ENCODE data around the gene CCNA2. TPM values are rescaled to one million over a fixed set of nuclear protein-coding genes. Genes with fewer than 3 reads are reported as not detected.

The CCNA2 gene
- total RNA-seq: 1 to 10 TPM; 2.4 to 2.5 TPM

DNA sequence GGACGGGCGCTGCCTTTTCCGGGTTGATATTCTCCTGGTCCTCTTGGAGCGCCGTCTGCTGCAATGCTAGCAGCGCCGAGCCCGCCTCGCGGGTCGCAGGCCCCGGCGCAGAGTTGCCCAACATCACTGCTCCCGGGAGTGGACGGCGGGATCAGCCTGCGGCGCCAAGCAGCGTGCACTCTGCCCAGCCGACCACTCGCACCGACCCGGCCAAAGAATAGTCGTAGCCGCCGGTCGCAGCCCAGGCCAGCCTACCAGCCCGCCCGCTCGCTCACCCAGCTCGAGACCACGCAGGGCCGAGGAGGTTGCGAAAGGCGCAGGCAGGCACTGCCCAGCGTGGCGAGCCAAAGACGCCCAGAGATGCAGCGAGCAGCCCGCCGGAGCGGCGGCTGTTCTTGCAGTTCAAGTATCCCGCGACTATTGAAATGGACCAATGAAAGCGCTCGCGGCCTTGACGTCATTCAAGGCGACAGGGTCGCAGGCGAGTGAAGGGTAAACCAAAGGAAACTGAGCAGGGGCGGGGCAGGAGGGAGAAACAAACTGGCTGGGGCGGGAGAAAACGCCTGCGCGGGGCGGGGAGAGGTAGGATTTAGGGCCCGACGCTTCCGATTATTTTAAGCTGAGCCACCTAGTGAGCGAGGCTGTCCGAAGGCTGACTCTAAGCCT, at the start of gene CCNA2:
CCNA2 (minus strand) TSS at position 379 of the 666 bp plus-strand sequence; CDS start at position 124, 255 bp downstream.
- TF ChIP-seq, protein P1, sequence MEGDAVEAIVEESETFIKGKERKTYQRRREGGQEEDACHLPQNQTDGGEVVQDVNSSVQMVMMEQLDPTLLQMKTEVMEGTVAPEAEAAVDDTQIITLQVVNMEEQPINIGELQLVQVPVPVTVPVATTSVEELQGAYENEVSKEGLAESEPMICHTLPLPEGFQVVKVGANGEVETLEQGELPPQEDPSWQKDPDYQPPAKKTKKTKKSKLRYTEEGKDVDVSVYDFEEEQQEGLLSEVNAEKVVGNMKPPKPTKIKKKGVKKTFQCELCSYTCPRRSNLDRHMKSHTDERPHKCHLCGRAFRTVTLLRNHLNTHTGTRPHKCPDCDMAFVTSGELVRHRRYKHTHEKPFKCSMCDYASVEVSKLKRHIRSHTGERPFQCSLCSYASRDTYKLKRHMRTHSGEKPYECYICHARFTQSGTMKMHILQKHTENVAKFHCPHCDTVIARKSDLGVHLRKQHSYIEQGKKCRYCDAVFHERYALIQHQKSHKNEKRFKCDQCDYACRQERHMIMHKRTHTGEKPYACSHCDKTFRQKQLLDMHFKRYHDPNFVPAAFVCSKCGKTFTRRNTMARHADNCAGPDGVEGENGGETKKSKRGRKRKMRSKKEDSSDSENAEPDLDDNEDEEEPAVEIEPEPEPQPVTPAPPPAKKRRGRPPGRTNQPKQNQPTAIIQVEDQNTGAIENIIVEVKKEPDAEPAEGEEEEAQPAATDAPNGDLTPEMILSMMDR (IDR thresholded peaks at IDR 0.05): no peak
- DNase-seq (ENCODE audit: low spot score) (peak; percentile 91), ATAC-seq (ENCODE audit: insufficient number of reproducible peaks, low FRiP score, low read depth) (peak; percentile 97)
- H3K4me1 ChIP-seq (ENCODE audit: control insufficient read depth in 1 of 2, low read depth in 2 of 2): peaks cover 9% of the 10 kb centered on the region in 2 donors
- no peaks in the 10 kb centered on the region for H3K27me3 ChIP-seq (replicated peaks; ENCODE audit: insufficient read depth)
- peak within 1 kb of the TSS; percentile 23 to 69 for H3K27ac ChIP-seq
- H3K9me3 ChIP-seq: no peaks in the 10 kb centered on the region
- peaks cover 7% of the 10 kb centered on the region for H3K36me3 ChIP-seq
- H3K4me3 ChIP-seq: peak within 1 kb of the TSS; percentile 93

DNA sequence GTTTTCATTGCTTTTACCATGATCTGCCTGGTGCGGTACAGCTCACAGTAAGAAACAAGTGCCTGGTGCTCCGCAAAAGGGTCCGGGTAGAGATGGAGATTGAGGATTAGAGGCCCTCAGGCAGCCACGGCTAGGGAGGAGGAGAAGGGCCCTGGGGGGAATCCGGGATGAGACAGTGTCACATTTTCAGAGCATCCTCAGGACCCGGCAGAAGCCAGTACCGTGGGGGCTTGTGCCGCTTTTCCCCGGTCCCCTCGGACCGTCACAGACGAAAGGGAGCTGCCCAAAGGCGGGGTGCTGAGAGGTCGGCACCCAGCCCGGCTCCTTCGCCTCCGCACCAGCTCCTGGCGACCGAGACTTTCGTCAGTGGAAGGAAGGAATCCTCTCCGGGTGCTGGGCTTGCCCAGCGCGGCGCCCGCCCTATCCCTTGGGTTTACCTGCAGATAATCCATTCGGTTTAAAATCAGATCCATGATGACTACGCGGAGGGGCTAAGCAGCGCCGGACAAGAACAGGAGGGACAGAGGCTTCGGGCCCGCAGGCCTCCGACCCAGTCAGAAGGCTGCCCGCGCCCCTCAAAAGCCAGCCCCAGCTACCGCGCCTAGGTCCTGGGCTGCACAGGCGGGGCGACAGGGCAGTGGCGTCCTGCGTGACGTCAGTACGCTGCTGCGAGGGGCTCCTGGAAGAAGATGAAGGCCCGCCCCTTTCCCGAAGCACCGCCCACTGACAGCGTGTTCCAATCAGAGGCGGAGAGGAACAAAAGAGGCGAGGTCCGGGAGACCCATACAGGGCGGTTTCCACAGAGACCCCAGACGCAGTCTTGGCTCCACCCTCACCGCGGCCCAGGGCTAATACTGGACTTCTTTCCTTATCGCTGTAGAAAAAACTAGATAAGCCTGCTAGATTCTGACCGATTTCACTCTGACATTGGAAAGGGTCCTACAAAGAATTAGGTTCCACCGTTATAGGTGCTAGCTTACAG, 46.4 kb upstream of the CCNA2 start, which contains the start of gene BBS7:
BBS7 (minus strand) TSS at position 634 of the 982 bp plus-strand sequence; CDS start at position 473, 161 bp downstream.
- TF ChIP-seq, protein P1 (IDR thresholded peaks at IDR 0.05): no peak
- Histone ChIP-seq H3K4me1 (ENCODE audit: control insufficient read depth in 1 of 2, low read depth in 2 of 2) (peaks cover 0 to 13% of the 10 kb centered on the region in 2 donors), H3K36me3 (peaks cover 3% of the 10 kb centered on the region), H3K27me3 (replicated peaks; ENCODE audit: insufficient read depth) (no peaks in the 10 kb centered on the region), H3K9me3 (no peaks in the 10 kb centered on the region), H3K27ac (peak within 1 kb of the TSS; percentile 83 to 94), H3K4me3 (peak within 1 kb of the TSS; percentile 92)
- DNase-seq (ENCODE audit: low spot score) (peak; percentile 94), ATAC-seq (ENCODE audit: insufficient number of reproducible peaks, low FRiP score, low read depth) (peak; percentile 97)

DNA sequence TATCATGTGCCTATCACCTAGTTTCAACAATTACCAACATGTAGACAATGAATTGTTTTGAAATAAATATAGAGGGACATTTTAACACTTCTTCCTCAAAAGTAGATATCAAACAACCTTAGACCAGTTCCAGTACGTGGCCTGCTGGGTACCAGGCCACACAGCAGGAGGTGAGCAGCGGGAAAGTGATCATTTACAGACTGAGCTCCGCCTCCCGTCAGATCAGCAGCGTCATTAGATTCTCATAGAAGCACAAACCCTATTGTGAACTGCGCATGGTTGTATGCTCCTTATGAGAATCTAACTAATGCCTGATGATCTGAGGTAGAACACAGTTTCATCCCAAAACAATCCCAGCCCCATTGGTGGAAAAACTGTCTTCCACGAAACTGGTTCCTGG, 40.1 kb upstream of the CCNA2 start:
- Histone ChIP-seq H3K27me3 (replicated peaks; ENCODE audit: insufficient read depth) (no peaks in the 10 kb centered on the region), H3K4me3 (no peak overlapping the region), H3K9me3 (no peaks in the 10 kb centered on the region), H3K4me1 (ENCODE audit: control insufficient read depth in 1 of 2, low read depth in 2 of 2) (peaks cover 0 to 1% of the 10 kb centered on the region in 2 donors), H3K27ac (no peak overlapping the region), H3K36me3 (peaks cover 17% of the 10 kb centered on the region)
- no peak for ATAC-seq (ENCODE audit: insufficient number of reproducible peaks, low FRiP score, low read depth)
- TF ChIP-seq, protein P1 (IDR thresholded peaks at IDR 0.05): no peak
- no peak for DNase-seq (ENCODE audit: low spot score)

DNA sequence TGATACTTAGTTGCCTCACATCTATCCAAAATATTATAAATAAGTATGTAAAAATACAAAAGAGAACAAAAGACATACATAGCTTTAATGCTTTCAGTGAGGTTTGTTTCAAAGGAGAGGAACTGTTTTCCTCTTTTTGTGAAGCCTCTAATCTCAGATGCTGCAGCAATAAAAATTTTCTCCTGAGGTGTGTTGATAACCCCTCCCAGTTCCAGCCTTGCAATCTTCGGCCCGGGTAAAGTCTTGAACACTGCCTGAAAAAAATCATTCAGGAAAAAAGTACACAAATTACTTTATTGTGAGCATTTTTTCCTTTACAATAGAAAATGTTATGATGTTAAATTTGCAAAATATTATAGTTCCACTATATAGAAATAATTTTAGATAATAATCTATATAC, 37.7 kb upstream of the CCNA2 start:
- TF ChIP-seq, protein P1 (IDR thresholded peaks at IDR 0.05): no peak
- Histone ChIP-seq H3K9me3 (no peaks in the 10 kb centered on the region), H3K27ac (no peak overlapping the region), H3K36me3 (peaks cover 20% of the 10 kb centered on the region), H3K4me1 (ENCODE audit: control insufficient read depth in 1 of 2, low read depth in 2 of 2) (no peaks in the 10 kb centered on the region), H3K27me3 (replicated peaks; ENCODE audit: insufficient read depth) (no peaks in the 10 kb centered on the region), H3K4me3 (no peak overlapping the region)
- ATAC-seq (ENCODE audit: insufficient number of reproducible peaks, low FRiP score, low read depth) (no peak), DNase-seq (ENCODE audit: low spot score) (no peak)

DNA sequence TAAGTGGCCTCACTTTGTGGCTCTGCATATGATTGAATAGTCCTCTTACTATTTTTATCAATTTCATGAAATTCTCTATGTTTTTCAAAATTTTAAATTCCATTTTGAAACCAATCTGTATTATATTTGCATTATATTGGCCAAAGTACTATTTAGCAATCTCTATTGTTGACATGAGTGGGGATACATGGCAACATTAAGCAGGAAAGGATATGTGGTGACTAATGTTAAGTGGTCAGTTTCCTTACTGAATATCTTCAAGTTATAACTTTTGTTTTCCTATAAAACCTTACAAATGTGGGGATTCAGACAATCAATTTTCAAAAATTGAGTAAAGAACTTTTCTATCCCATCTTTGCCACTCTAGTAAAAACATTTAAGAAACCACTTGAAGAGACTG, 36.4 kb upstream of the CCNA2 start:
- DNase-seq (ENCODE audit: low spot score) (no peak), ATAC-seq (ENCODE audit: insufficient number of reproducible peaks, low FRiP score, low read depth) (no peak)
- H3K27me3 ChIP-seq (replicated peaks; ENCODE audit: insufficient read depth): no peaks in the 10 kb centered on the region
- TF ChIP-seq, protein P1 (IDR thresholded peaks at IDR 0.05): no peak
- peaks cover 17% of the 10 kb centered on the region for H3K36me3 ChIP-seq
- no peak overlapping the region for H3K27ac ChIP-seq
- no peaks in the 10 kb centered on the region for H3K4me1 ChIP-seq (ENCODE audit: control insufficient read depth in 1 of 2, low read depth in 2 of 2)
- H3K4me3 ChIP-seq: no peak overlapping the region
- no peaks in the 10 kb centered on the region for H3K9me3 ChIP-seq

All from thoracic aorta (tissue), 2 donors.